ENCODE data around the gene POTEJ. TPM values are rescaled to one million over a fixed set of nuclear protein-coding genes. Genes with fewer than 3 reads are reported as not detected.

The POTEJ gene
- polyA plus RNA-seq, 3 donors: not detected

Other genes starting within 250 kb of the POTEJ start
- under 1 TPM in 1 of 3 donors, not detected in 2; under 0.01 TPM for gene POTEI, start 102.1 kb upstream of the POTEJ start, polyA plus RNA-seq
- under 1 TPM in 1 of 3 donors, not detected in 2; 0.23 TPM for gene CFC1B, start 90.2 kb upstream of the POTEJ start, polyA plus RNA-seq
- gene CFC1, start 11.9 kb upstream of the POTEJ start, polyA plus RNA-seq: 10 to 100 TPM in 1 of 3 donors, under 1 TPM in 2; 0.56 to 18.0 (median 0.80) TPM
- under 1 TPM in 1 of 3 donors, not detected in 2; 0.16 TPM for gene GPR148, start 117.6 kb downstream of the POTEJ start, polyA plus RNA-seq
- gene AMER3, start 144.1 kb downstream of the POTEJ start, polyA plus RNA-seq: under 1 TPM; 0.03 to 0.28 (median 0.11) TPM
- 10 to 100 TPM in 2 of 3 donors, 1 to 10 TPM in 1; 8.9 to 19.8 (median 13.3) TPM for gene ARHGEF4, start 225.5 kb downstream of the POTEJ start, polyA plus RNA-seq